Measurements from ENCODE around the gene OR4D11. TPM values are rescaled to one million over a fixed set of nuclear protein-coding genes. Genes with fewer than 3 reads are reported as not detected.

OR4D11 gene
- total and polyA plus RNA-seq, 9 of the 15 experiments (the other 6 are each of a cell fraction or from before 2014, with no cell fraction given), result not detected

DNA sequence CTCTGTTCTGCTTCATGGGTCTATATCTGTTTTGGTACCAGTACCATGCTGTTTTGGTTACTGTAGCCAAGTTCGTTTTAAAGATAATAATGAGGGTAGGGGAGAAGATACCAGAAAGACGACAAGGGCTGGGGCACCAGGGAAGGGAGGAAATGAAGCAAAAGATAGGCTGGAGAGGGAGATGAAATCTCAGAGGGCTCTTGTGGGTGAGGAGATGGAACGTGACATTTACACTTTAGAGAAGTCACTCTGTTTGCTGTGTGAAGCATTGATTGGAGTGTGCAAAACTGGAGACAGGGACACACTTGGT lies 41.4 kb downstream of the OR4D11 start (continued):
- 0 out of 2 replicates have a peak, but pooled peaks have one; percentile 4 for TF ChIP-seq MGA (IDR thresholded peaks at IDR 0.05)
- TF ChIP-seq SMARCA5 (IDR thresholded peaks at IDR 0.05), result peak; percentile 36; the same call in 1 of the 2 replicates
- peak in 1 of 2 experiments; percentile 75; a peak in 2 of 4 replicates for TF ChIP-seq HDAC1 (IDR thresholded peaks at IDR 0.05)
- no peak for TF ChIP-seq TEAD4 (IDR thresholded peaks at IDR 0.05; ENCODE audit: low read length)
- no peak for TF ChIP-seq TEAD4 (CRISPR knock-in tag; IDR thresholded peaks at IDR 0.05; ENCODE audit: borderline replicate concordance)
- TF ChIP-seq, protein P1, sequence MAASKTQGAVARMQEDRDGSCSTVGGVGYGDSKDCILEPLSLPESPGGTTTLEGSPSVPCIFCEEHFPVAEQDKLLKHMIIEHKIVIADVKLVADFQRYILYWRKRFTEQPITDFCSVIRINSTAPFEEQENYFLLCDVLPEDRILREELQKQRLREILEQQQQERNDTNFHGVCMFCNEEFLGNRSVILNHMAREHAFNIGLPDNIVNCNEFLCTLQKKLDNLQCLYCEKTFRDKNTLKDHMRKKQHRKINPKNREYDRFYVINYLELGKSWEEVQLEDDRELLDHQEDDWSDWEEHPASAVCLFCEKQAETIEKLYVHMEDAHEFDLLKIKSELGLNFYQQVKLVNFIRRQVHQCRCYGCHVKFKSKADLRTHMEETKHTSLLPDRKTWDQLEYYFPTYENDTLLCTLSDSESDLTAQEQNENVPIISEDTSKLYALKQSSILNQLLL (CRISPR knock-in tag; IDR thresholded peaks at IDR 0.05; ENCODE audit: borderline replicate concordance), result no peak
- TF ChIP-seq HLTF (IDR thresholded peaks at IDR 0.05), result 0 out of 2 replicates have a peak, but pooled peaks have one; percentile 79
- TF ChIP-seq, protein P2, sequence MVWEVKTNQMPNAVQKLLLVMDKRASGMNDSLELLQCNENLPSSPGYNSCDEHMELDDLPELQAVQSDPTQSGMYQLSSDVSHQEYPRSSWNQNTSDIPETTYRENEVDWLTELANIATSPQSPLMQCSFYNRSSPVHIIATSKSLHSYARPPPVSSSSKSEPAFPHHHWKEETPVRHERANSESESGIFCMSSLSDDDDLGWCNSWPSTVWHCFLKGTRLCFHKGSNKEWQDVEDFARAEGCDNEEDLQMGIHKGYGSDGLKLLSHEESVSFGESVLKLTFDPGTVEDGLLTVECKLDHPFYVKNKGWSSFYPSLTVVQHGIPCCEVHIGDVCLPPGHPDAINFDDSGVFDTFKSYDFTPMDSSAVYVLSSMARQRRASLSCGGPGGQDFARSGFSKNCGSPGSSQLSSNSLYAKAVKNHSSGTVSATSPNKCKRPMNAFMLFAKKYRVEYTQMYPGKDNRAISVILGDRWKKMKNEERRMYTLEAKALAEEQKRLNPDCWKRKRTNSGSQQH (CRISPR knock-in tag; IDR thresholded peaks at IDR 0.05), result peak; percentile 1; the same call in 1 of the 2 replicates
- TF ChIP-seq TRIM25 (IDR thresholded peaks at IDR 0.05; ENCODE audit: borderline replicate concordance), result peak; percentile 79; the same call in 1 of the 2 replicates
- no peak for TF ChIP-seq RBM34 (IDR thresholded peaks at IDR 0.05; ENCODE audit: borderline replicate concordance, insufficient read depth, low read length)
- no peak for TF ChIP-seq ZNF23 (CRISPR knock-in tag; IDR thresholded peaks at IDR 0.05)

Measured in K562 (cell line).